HG02852 (cell line): Measurements from ENCODE around the gene RPS6KC1.
"Not testable (repeated sequence)": the region's sequence is repeated elsewhere in the genome, so short reads cannot be mapped to it uniquely, and the experiment has no call there.

Experiments used
- ATAC-seq: cut with Tn5 transposase; IDR thresholded peaks from one replicate; pipeline ENCODE4 v1.9.1; 2021; ENCODE audit warnings: mild to moderate bottlenecking, moderate library complexity; ENCODE audit not compliant: unreplicated experiment

RPS6KC1 gene

GRCh38 chr1:213054733-213055591 is 3.9 kb downstream of the RPS6KC1 start:
- no peak for ATAC-seq

GRCh38 chr1:213055767-213056166 is 4.7 kb downstream of the RPS6KC1 start:
- no peak for ATAC-seq

GRCh38 chr1:213057264-213058059 is 6.4 kb downstream of the RPS6KC1 start:
- ATAC-seq, result no peak

GRCh38 chr1:213060836-213061235 is 9.8 kb downstream of the RPS6KC1 start:
- ATAC-seq, result no peak

GRCh38 chr1:213061263-213061662 is 10.2 kb downstream of the RPS6KC1 start:
- no peak for ATAC-seq

GRCh38 chr1:213065800-213066199 is 14.8 kb downstream of the RPS6KC1 start:
- no peak for ATAC-seq

- no peak for ATAC-seq
Measured at GRCh38 chr1:213066363-213066762, 15.3 kb downstream of the RPS6KC1 start.

- ATAC-seq, result no peak
Measured at GRCh38 chr1:213067352-213067751, 16.3 kb downstream of the RPS6KC1 start.

- ATAC-seq, result peak; percentile 95
Measured at GRCh38 chr1:213070406-213070805, 19.4 kb downstream of the RPS6KC1 start.

- ATAC-seq, result peak; percentile 78
Measured at GRCh38 chr1:213075725-213076124, 24.7 kb downstream of the RPS6KC1 start.

GRCh38 chr1:213082420-213083111 is 31.5 kb downstream of the RPS6KC1 start:
- no peak for ATAC-seq

GRCh38 chr1:213083112-213083445 is 32.0 kb downstream of the RPS6KC1 start:
- ATAC-seq, result no peak

GRCh38 chr1:213087911-213088310 is 36.9 kb downstream of the RPS6KC1 start:
- ATAC-seq, result no peak

GRCh38 chr1:213089924-213090677 is 39.1 kb downstream of the RPS6KC1 start:
- ATAC-seq, result no peak

GRCh38 chr1:213094446-213094845 is 43.4 kb downstream of the RPS6KC1 start:
- no peak for ATAC-seq

GRCh38 chr1:213095467-213095866 is 44.4 kb downstream of the RPS6KC1 start:
- no peak for ATAC-seq

- ATAC-seq, result no peak
Measured at GRCh38 chr1:213099682-213100399, 48.8 kb downstream of the RPS6KC1 start.

GRCh38 chr1:213100565-213100964 is 49.5 kb downstream of the RPS6KC1 start:
- ATAC-seq, result not testable (repeated sequence)

GRCh38 chr1:213103377-213104306 is 52.6 kb downstream of the RPS6KC1 start:
- ATAC-seq, result peak; percentile 58
